OCI-LY7 (cell line): ENCODE results near the gene CRYL1. TPM values are rescaled to one million over a fixed set of nuclear protein-coding genes. Genes with fewer than 3 reads are reported as not detected.

ENCODE experiments used
- BruUV-seq: library from RNA; stranded (reverse); fragments of 400-500 nt; replicated peaks from 2 replicates; lab custom pipeline; 2021; lab: Mats Ljungman, UMichigan
- CTCF ChIA-PET: fragments of 300-600 bp; sonication (Branson Sonifier 250); formaldehyde crosslinking; loops from one replicate; lab custom pipeline; 2022; ENCODE audit warnings: antibody characterized with exemption; ENCODE audit not compliant: unreplicated experiment; lab: Charles Lee
- POLR2A ChIA-PET: fragments of 300-600 bp; sonication (Branson Sonifier 250); formaldehyde crosslinking; loops from one replicate; lab custom pipeline; 2022; ENCODE audit warnings: antibody characterized with exemption; lab: Charles Lee
- DNase-seq: peaks from one replicate; pipeline ENCODE4 v3.0.0-alpha.2; 2015; ENCODE audit warnings: low spot score
- H2AFZ ChIP-seq: fragments of 200-600 bp; sonication (generic), shearing (Covaris generic); 2 replicates; pipeline ENCODE4 v1.6.1; 2014; ENCODE audit warnings: mild to moderate bottlenecking, antibody characterized with exemption, low read length, moderate library complexity
- H3K27ac ChIP-seq: fragments of 200-600 bp; sonication (generic); 2 replicates; pipeline ENCODE4 v1.5.1; 2014; ENCODE audit warnings: mixed run types, low read depth, mild to moderate bottlenecking, moderate library complexity, low read length, inconsistent platforms; ENCODE audit not compliant: poor library complexity, severe bottlenecking
- H3K36me3 ChIP-seq: fragments of 200-600 bp; sonication (generic); 2 replicates; pipeline ENCODE4 v1.6.1; 2014; ENCODE audit warnings: mild to moderate bottlenecking, antibody characterized with exemption, low read length, moderate library complexity, mixed read lengths; ENCODE audit not compliant: insufficient read depth
- H3K4me1 ChIP-seq: fragments of 200-600 bp; sonication (generic); 2 replicates; pipeline ENCODE4 v1.5.1; 2014; ENCODE audit warnings: mild to moderate bottlenecking, low read length; ENCODE audit not compliant: insufficient read depth, poor library complexity, severe bottlenecking
- H3K4me2 ChIP-seq: fragments of 200-600 bp; sonication (generic); 2 replicates; pipeline ENCODE4 v1.6.1; 2014; ENCODE audit warnings: mild to moderate bottlenecking, low read length
- H3K4me3 ChIP-seq: fragments of 200-600 bp; sonication (generic); 2 replicates; pipeline ENCODE4 v1.5.1; 2014; ENCODE audit warnings: mild to moderate bottlenecking, low read depth, low read length; ENCODE audit not compliant: poor library complexity, severe bottlenecking
- H3K79me2 ChIP-seq: fragments of 200-600 bp; sonication (generic); 2 replicates; pipeline ENCODE4 v1.6.1; 2016; ENCODE audit warnings: low read depth, mild to moderate bottlenecking, low read length, moderate library complexity, mixed read lengths; ENCODE audit not compliant: insufficient read depth
- H3K9me2 ChIP-seq: fragments of 200-600 bp; sonication (generic); 2 replicates; pipeline ENCODE4 v1.6.1; 2016; ENCODE audit warnings: mild to moderate bottlenecking, low read length, mixed read lengths; ENCODE audit not compliant: insufficient read depth
- H3K9me3 ChIP-seq: fragments of 200-600 bp; sonication (generic); 2 replicates; pipeline ENCODE4 v1.6.1; 2014; ENCODE audit warnings: mild to moderate bottlenecking, mixed run types, low read length, mixed read lengths
- H4K20me1 ChIP-seq: fragments of 200-600 bp; sonication (generic); 2 replicates; pipeline ENCODE4 v1.6.1; 2014; ENCODE audit warnings: mild to moderate bottlenecking, antibody characterized with exemption, low read length, moderate library complexity, mixed read lengths; ENCODE audit not compliant: insufficient read depth
- CTCF ChIP-seq: fragments of 200-600 bp; sonication (generic); conservative IDR thresholded peaks from 2 replicates; pipeline ENCODE4 v1.5.1; 2014; ENCODE audit warnings: mild to moderate bottlenecking, antibody characterized with exemption, low read length, moderate library complexity, mixed read lengths
- EZH2phosphoT487 ChIP-seq: fragments of 200-600 bp; sonication (generic); IDR thresholded peaks from 2 replicates; pipeline ENCODE4 v1.6.1; 2018; ENCODE audit warnings: low read depth, borderline replicate concordance, mild to moderate bottlenecking, mixed run types, antibody characterized with exemption, low read length, moderate library complexity, mixed read lengths
- intact Hi-C: fragments of 100-400 bp; cut with micrococcal nuclease; formaldehyde crosslinking; loops from one replicate; pipeline ENCODE4 v1.10.0; 2022; ENCODE audit not compliant: unreplicated experiment
- total RNA-seq, 2 experiments: library from RNA; depleted of rRNA in 1 of 2; stranded (reverse); fragments of >200 nt in 1 of 2; shearing (Covaris generic) in 1 of 2; gene quantifications; 2 replicates each; pipeline ENCODE4 v1.2.3, GENCODE V29; 2014 to 2022

The CRYL1 gene
- total RNA-seq, 2 experiments from 2014 or later: not detected

GRCh38 chr13:20407759-20408158 lies 117.9 kb downstream of the CRYL1 start:
- ChIA-PET CTCF (no interaction called here), POLR2A (no interaction called here)
- Histone ChIP-seq H4K20me1 (no peaks in the 10 kb centered on the region), H2AFZ (no peak overlapping the region), H3K36me3 (no peaks in the 10 kb centered on the region), H3K9me3 (no peaks in the 10 kb centered on the region), H3K9me2 (no peaks in the 10 kb centered on the region), H3K27ac (no peak overlapping the region), H3K79me2 (no peaks in the 10 kb centered on the region), H3K4me3 (no peak overlapping the region), H3K4me2 (no peak overlapping the region), H3K4me1 (no peaks in the 10 kb centered on the region)
- TF ChIP-seq CTCF (no peak), EZH2phosphoT487 (no peak)
- intact Hi-C loops: no loop called here
- no TSS peak for BruUV-seq
- no peak for DNase-seq

GRCh38 chr13:20405691-20406090 lies 120.0 kb downstream of the CRYL1 start:
- Histone ChIP-seq H3K4me1 (no peaks in the 10 kb centered on the region), H3K9me3 (no peaks in the 10 kb centered on the region), H3K27ac (no peak overlapping the region), H4K20me1 (no peaks in the 10 kb centered on the region), H3K4me3 (no peak overlapping the region), H3K9me2 (no peaks in the 10 kb centered on the region), H3K4me2 (no peak overlapping the region), H3K79me2 (no peaks in the 10 kb centered on the region), H2AFZ (no peak overlapping the region), H3K36me3 (no peaks in the 10 kb centered on the region)
- TF ChIP-seq CTCF (no peak), EZH2phosphoT487 (no peak)
- no TSS peak for BruUV-seq
- POLR2A ChIA-PET: no interaction called here
- no peak for DNase-seq
- intact Hi-C loops: no loop called here
- CTCF ChIA-PET: no interaction called here

GRCh38 chr13:20404488-20405222 lies 121.0 kb downstream of the CRYL1 start:
- no peaks in the 10 kb centered on the region for H3K9me2 ChIP-seq
- H3K9me3 ChIP-seq: no peaks in the 10 kb centered on the region
- ChIA-PET POLR2A (no interaction called here), CTCF (no interaction called here)
- H4K20me1 ChIP-seq: no peaks in the 10 kb centered on the region
- H3K36me3 ChIP-seq: no peaks in the 10 kb centered on the region
- no peak for DNase-seq
- no peaks in the 10 kb centered on the region for H3K4me1 ChIP-seq
- TF ChIP-seq EZH2phosphoT487: no peak
- no peak for TF ChIP-seq CTCF
- H3K79me2 ChIP-seq: no peaks in the 10 kb centered on the region
- intact Hi-C loops: no loop called here
- H3K4me3 ChIP-seq: no peak overlapping the region
- H3K27ac ChIP-seq: no peak overlapping the region
- BruUV-seq: no TSS peak
- no peak overlapping the region for H2AFZ ChIP-seq
- no peak overlapping the region for H3K4me2 ChIP-seq
